ENCODE results near the gene SLAMF9.

Gene SLAMF9

GRCh38 chr1:159929155-159930051 is 24.6 kb downstream of the SLAMF9 start:
- peak overlapping the region; percentile 1 for H3K27ac Mint-ChIP-seq
- H3K27me3 Mint-ChIP-seq (ENCODE audit: low read depth) = peaks cover 13% of the 10 kb centered on the region
- no peak overlapping the region for H3K4me3 Mint-ChIP-seq
- H3K36me3 Mint-ChIP-seq (ENCODE audit: low read depth) = peaks cover 2% of the 10 kb centered on the region
- no peaks in the 10 kb centered on the region for H3K9me3 Mint-ChIP-seq
- peaks cover 19% of the 10 kb centered on the region for H3K4me1 Mint-ChIP-seq (ENCODE audit: low read depth)

GRCh38 chr1:159928491-159929050 is 25.5 kb downstream of the SLAMF9 start:
- Mint-ChIP-seq H3K4me3 (no peak overlapping the region), H3K9me3 (no peaks in the 10 kb centered on the region), H3K4me1 (ENCODE audit: low read depth) (peaks cover 22% of the 10 kb centered on the region)

GRCh38 chr1:159927849-159928431 is 26.1 kb downstream of the SLAMF9 start:
- Mint-ChIP-seq H3K9me3 (no peaks in the 10 kb centered on the region), H3K36me3 (ENCODE audit: low read depth) (peaks cover 5% of the 10 kb centered on the region), H3K27ac (no peak overlapping the region), H3K4me1 (ENCODE audit: low read depth) (peaks cover 25% of the 10 kb centered on the region), H3K27me3 (ENCODE audit: low read depth) (peaks cover 7% of the 10 kb centered on the region), H3K4me3 (no peak overlapping the region)

More at GRCh38 chr1:159928491-159929050, 25.5 kb downstream of the SLAMF9 start:
- Mint-ChIP-seq H3K27ac (no peak overlapping the region), H3K27me3 (ENCODE audit: low read depth) (peaks cover 8% of the 10 kb centered on the region), H3K36me3 (ENCODE audit: low read depth) (peaks cover 5% of the 10 kb centered on the region)

- H3K4me1 Mint-ChIP-seq (ENCODE audit: low read depth) = peaks cover 28% of the 10 kb centered on the region
- no peaks in the 10 kb centered on the region for H3K9me3 Mint-ChIP-seq
- no peak overlapping the region for H3K4me3 Mint-ChIP-seq
- peaks cover 5% of the 10 kb centered on the region for H3K36me3 Mint-ChIP-seq (ENCODE audit: low read depth)
- H3K27me3 Mint-ChIP-seq (ENCODE audit: low read depth) = peaks cover 4% of the 10 kb centered on the region
- no peak overlapping the region for H3K27ac Mint-ChIP-seq
Observed at GRCh38 chr1:159927211-159927848, 26.7 kb downstream of the SLAMF9 start.

DNA sequence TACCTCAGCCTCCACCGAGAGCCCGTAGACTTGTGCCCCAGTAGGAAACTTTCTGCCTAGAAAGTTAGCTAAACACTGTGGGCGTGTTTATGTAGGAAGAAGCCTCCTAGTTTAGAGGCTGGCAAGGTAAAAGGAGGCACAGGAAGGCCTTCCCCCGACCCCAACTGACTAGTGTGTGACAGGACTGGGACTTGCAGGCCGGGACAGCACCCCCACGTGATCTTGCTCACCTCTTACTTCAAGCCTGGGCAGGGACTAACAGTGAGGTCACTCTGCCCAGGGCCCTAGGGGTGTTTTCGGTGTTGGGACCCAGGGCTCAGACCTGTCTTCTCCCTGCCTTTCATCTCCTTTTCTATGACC is 28.3 kb downstream of the SLAMF9 start:
- no peaks in the 10 kb centered on the region for H3K9me3 Mint-ChIP-seq
- peaks cover 13% of the 10 kb centered on the region for H3K36me3 Mint-ChIP-seq (ENCODE audit: low read depth)
- H3K4me3 Mint-ChIP-seq = peak overlapping the region; percentile 94
- H3K27me3 Mint-ChIP-seq (ENCODE audit: low read depth) = peaks cover 4% of the 10 kb centered on the region
- peak overlapping the region; percentile 97 for H3K27ac Mint-ChIP-seq
- H3K4me1 Mint-ChIP-seq (ENCODE audit: low read depth) = peaks cover 43% of the 10 kb centered on the region

- Mint-ChIP-seq H3K4me1 (ENCODE audit: low read depth) (peaks cover 48% of the 10 kb centered on the region), H3K9me3 (no peaks in the 10 kb centered on the region), H3K4me3 (peak within 1 kb of the TSS; percentile 94), H3K27ac (peak within 1 kb of the TSS; percentile 98), H3K36me3 (ENCODE audit: low read depth) (peaks cover 17% of the 10 kb centered on the region), H3K27me3 (ENCODE audit: low read depth) (peaks cover 4% of the 10 kb centered on the region)
Observed at GRCh38 chr1:159924791-159925718, 29.0 kb downstream of the SLAMF9 start, which contains the start of gene TAGLN2. TSS of gene TAGLN2 (minus strand) at chr1:159925507. CDS start at chr1:159920509, 4,998 bp downstream.

DNA sequence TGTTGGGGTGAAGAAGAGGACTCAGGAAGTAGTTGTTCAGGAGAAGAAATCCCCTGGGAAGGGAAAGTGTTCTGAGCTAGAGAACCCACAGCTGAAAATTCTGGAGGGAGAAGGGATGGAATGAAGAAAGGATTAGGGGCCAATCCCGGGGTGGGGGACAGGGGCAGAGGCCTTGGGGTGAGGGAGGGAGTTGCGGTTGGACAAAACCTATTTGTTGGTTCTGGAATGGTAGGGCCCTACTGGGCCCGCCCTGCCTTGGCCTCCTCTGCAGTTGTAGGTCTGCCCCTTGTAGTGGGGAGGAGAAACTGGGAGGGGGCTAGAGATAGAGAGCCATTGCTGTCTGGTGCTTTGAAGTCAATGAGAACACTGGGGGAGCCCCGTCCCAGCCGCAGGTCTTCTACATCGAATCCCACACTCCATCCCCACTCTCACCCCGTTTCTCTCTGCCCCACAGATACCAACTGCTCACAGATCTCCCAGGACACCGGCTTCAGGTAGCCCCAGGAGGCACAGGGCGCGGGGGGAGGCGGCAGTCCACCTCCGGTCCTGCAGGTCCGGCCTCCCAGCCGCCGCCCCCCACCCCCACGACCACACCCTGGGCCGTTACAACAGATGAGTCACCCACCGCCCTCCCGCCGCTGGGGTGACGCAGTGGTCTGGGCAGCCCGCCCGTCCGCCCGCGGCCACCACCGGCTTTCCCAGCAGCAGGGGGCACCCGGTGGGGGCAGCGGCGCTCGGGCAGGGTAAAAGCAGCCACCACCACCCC is 29.8 kb downstream of the SLAMF9 start:
- peaks cover 54% of the 10 kb centered on the region for H3K4me1 Mint-ChIP-seq (ENCODE audit: low read depth)
- peak overlapping the region; percentile 94 for H3K4me3 Mint-ChIP-seq
- H3K36me3 Mint-ChIP-seq (ENCODE audit: low read depth) = peaks cover 25% of the 10 kb centered on the region

DNA sequence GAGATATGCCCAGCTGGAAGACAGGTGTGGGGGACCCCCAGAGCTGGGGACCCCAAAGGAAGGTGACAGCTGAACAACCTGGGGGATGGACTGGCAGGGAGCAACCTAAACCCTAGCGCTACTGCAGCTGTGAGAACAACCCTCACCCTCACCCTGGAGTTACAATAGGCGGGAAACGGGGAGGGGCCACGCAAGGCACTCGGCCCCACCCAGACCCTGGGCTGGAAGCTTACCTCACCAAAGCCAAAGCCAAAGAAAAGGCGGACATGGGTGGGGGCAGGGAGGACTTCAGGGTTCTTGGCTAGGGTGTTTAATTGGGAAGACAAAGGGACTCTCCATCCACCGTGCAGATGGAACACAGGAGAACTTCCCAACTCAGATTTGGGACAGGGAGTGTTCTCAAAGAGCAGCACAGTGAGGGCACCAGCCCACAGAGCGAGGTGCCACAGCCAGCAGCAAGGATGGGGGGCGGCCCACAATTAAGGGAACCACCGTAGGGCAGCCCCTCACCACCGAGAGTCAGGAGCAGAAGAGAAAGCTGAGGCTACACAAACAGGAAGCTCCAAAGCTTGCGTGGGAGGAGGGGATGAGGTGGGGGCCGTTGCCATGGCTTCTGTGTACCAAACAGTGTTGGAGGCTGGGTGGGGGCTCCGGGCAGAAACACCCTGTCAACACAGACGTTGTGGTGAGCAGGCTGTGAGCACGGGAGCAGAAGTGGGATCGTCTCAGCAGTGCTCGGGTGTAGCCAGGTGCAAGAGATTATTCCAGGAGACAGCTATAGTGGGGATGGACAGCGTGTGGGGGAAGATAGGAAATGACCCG is 30.6 kb downstream of the SLAMF9 start:
- Mint-ChIP-seq H3K36me3 (ENCODE audit: low read depth) (peaks cover 30% of the 10 kb centered on the region), H3K4me3 (peak overlapping the region; percentile 94)

More for the DNA sequence above, 29.8 kb downstream of the SLAMF9 start:
- Mint-ChIP-seq H3K27ac (peak overlapping the region; percentile 98), H3K9me3 (no peaks in the 10 kb centered on the region), H3K27me3 (ENCODE audit: low read depth) (peaks cover 4% of the 10 kb centered on the region)

DNA sequence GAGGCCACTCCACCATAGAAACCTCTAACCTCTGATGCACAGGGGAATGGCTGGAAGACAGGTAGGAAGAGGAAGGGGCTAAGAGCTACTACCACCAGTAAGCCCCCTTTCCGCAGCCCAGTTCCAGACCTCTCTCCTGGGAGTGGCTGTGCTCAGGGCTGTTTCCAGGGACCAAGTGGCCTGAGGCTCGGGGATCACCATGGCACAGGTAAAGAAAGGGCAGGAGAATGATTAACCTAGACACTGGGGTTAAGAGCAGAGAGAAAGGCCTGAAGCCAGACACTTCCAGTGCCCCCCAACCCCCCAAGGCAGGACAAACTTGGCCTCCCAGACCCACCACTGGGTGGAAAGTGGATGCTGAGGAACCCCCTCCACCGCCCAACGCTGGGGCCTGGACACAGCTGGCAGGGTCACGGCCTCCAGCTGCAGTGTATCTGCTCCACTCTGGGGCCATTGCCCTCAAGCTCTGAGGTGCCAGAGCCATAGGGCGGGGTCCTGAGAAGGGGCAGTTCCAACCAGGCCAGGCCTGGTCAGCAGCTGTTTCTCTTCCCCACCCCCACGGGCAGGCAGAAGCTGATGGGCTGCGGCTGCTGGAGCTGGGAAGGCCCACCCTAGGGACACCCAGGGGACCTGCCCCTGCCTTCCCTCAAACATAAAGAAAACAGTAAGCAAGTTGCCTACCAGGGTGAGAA is 31.4 kb downstream of the SLAMF9 start:
- H3K9me3 Mint-ChIP-seq = no peaks in the 10 kb centered on the region
- no peaks in the 10 kb centered on the region for H3K27me3 Mint-ChIP-seq (ENCODE audit: low read depth)
- H3K4me1 Mint-ChIP-seq (ENCODE audit: low read depth) = peaks cover 62% of the 10 kb centered on the region
- peak overlapping the region; percentile 98 for H3K27ac Mint-ChIP-seq
- peaks cover 38% of the 10 kb centered on the region for H3K36me3 Mint-ChIP-seq (ENCODE audit: low read depth)
- H3K4me3 Mint-ChIP-seq = peak overlapping the region; percentile 94

More for the DNA sequence above, 30.6 kb downstream of the SLAMF9 start:
- Mint-ChIP-seq H3K27me3 (ENCODE audit: low read depth) (no peaks in the 10 kb centered on the region), H3K9me3 (no peaks in the 10 kb centered on the region), H3K4me1 (ENCODE audit: low read depth) (peaks cover 55% of the 10 kb centered on the region), H3K27ac (peak overlapping the region; percentile 98)

GRCh38 chr1:159921700-159922504 is 32.1 kb downstream of the SLAMF9 start:
- Mint-ChIP-seq H3K4me1 (ENCODE audit: low read depth) (peaks cover 64% of the 10 kb centered on the region), H3K9me3 (no peaks in the 10 kb centered on the region), H3K36me3 (ENCODE audit: low read depth) (peaks cover 41% of the 10 kb centered on the region), H3K27me3 (ENCODE audit: low read depth) (no peaks in the 10 kb centered on the region), H3K27ac (peak overlapping the region; percentile 98), H3K4me3 (peak overlapping the region; percentile 94)

- H3K27ac Mint-ChIP-seq = peak overlapping the region; percentile 98
- no peaks in the 10 kb centered on the region for H3K27me3 Mint-ChIP-seq (ENCODE audit: low read depth)
- peak overlapping the region; percentile 94 for H3K4me3 Mint-ChIP-seq
- peaks cover 47% of the 10 kb centered on the region for H3K36me3 Mint-ChIP-seq (ENCODE audit: low read depth)
- no peaks in the 10 kb centered on the region for H3K9me3 Mint-ChIP-seq
- H3K4me1 Mint-ChIP-seq (ENCODE audit: low read depth) = peaks cover 60% of the 10 kb centered on the region
Observed at GRCh38 chr1:159921251-159921650, 32.8 kb downstream of the SLAMF9 start.
